ENCODE data around the gene DDT.
"Not testable (repeated sequence)": the region's sequence is repeated elsewhere in the genome, so short reads cannot be mapped to it uniquely, and the experiment has no call there.

DDT gene

GRCh38 chr22:23986538-23987178, 12.4 kb upstream of the DDT start:
- DNase-seq: not testable (repeated sequence)

DNA sequence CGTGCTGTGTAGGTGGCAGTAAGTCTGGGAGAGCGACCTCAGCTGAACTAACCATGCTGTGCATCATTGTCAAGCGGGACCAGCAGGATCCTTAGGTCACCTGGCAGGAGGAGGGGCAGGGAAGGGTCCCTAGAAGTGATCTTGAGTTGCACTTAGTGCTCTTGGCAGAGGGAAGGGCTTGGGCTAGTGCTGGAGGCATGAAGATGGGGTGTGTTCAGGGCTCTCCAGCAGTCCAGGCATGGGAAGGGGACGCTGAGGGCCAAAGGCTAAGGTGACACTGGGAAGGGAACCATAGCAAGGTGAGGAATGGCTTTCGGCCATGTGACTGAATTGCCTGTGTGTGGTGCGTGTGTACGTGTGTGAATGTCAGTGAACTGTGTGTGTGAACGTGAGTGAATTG, 11.8 kb upstream of the DDT start:
- not testable (repeated sequence) for DNase-seq

- DNase-seq: peak; percentile 29
These were observed 10.2 kb upstream of the DDT start for GRCh38 chr22:23984430-23984829.

- not testable (repeated sequence) for DNase-seq
These were observed 6.3 kb upstream of the DDT start for GRCh38 chr22:23980567-23980966.

DNA sequence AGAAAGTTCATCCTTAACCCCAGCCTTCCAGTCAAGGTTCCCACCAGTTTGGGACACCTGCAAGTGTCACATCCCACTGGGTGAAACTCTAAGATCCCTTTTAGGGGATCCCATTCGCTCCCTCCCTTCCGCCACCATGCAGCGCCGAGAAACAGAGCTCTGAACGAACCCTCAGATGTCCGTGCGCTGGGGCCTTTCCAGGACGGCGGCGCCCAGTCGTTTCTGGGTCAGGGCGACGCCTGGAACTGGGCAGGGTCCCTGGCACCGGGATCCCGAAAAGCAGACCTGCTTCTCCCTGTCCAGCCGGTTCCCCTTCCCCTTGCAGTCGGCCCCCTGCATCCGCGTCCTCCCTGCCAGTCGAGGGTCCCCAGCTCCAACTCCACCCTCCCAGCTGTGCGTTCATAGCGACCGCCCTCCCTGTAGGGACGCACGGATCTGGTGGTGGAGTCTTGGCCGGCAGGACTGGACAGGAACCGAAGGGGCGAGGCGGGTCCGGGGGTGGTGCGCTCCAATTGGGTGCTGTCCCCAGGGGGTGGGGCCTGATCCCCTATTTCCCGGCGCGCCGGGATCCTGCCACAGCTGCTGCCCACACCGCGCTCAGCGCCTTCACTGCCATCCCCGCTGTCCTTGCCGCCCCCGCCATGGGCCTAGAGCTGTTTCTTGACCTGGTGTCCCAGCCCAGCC, 5.5 kb upstream of the DDT start, which contains the start of gene GSTT2:
Gene GSTT2, plus strand, starts transcription at position 578 of the 684 bp plus-strand sequence.
- DNase-seq: not testable (repeated sequence)

- DNase-seq: not testable (repeated sequence)
These were observed 3.1 kb upstream of the DDT start for GRCh38 chr22:23977304-23977703.

DNA sequence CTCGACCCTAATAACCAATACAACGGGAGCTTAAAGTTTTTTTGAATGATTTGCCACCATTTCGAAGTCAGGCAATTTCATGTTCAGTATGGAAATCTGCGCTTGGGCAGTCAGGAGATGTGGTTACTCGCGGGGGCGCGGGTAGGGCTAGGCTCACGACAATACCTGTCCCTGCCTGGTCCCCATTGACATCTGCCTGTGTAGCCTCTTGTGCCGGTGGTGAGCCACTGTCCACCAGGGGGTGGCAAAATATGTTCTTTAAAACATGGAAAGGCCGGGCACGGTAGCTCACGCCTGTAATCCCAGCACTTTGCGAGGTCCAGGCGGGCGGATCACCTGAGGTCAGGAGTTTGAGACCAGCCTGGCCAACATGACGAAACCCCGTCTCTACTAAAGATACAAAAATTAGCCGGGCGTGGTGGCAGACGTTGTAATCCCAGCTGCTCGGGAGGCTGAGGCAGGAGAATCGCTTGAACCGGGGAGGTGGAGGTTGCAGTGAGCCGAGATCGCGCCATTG, 653 bp upstream of the DDT start:
- DNase-seq: not testable (repeated sequence)

- DNase-seq: not testable (repeated sequence)
These were observed 2.3 kb downstream of the DDT start for GRCh38 chr22:23971927-23972326.

- DNase-seq: no peak
These were observed 3.3 kb downstream of the DDT start for GRCh38 chr22:23970816-23971486.

GRCh38 chr22:23970201-23970641, 4.0 kb downstream of the DDT start:
- no peak for DNase-seq

DNA sequence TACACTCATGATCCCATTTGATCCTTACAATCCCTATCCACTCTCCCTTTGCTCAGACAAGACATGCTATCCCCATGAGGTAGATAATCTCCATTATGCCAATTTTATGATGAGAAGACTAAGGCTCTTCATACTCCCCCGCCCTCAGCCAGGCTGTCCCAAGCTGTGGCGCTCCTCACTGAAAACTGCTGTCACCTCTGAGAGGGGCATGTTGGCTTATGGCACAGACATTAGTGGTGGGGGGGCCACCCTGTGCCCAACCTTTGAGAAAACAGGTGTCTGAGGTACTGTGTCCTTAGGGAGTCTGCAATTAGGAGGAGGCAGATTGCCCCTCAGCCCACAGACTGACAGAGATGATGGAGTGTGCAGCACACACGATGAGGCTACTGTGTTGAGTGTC, 5.2 kb downstream of the DDT start:
- no peak for DNase-seq

DNA sequence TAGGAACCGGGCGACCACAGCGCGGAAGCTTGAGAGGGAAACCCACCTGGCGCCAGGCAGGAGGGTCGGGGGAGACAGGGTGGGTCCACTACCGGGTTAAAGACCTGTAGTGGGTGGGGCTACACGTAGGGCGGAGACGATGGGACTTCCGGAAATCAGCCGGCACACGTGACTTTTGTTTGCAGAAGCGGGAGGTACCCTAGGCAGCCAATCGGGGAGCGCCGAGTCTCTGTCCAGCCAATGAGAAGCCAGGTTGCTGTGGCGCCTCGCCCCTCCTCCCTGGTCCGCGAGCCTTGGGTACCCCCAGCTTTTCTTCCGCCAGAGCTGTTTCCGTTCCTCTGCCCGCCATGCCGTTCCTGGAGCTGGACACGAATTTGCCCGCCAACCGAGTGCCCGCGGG, 7.7 kb downstream of the DDT start, which contains the start of gene DDTL:
Gene DDTL, plus strand, starts transcription at position 321 of the 400 bp plus-strand sequence. Its CDS starts 27 bp downstream, at position 348.
- not testable (repeated sequence) for DNase-seq

- not testable (repeated sequence) for DNase-seq
These were observed 8.1 kb downstream of the DDT start for GRCh38 chr22:23966094-23966493.

GRCh38 chr22:23961084-23961771, 13.0 kb downstream of the DDT start, which contains the start of gene GSTT2B:
TSS of gene GSTT2B (minus strand) at chr22:23961195. CDS start at chr22:23961131, 64 bp downstream.
- DNase-seq: not testable (repeated sequence)

GRCh38 chr22:23956301-23956900, 17.8 kb downstream of the DDT start:
- DNase-seq: peak; percentile 32

GRCh38 chr22:23955886-23956285, 18.4 kb downstream of the DDT start:
- not testable (repeated sequence) for DNase-seq

GRCh38 chr22:23954991-23955305, 19.3 kb downstream of the DDT start:
- DNase-seq: not testable (repeated sequence)

- not testable (repeated sequence) for DNase-seq
These were observed 19.8 kb downstream of the DDT start for GRCh38 chr22:23954193-23954990.

DNA sequence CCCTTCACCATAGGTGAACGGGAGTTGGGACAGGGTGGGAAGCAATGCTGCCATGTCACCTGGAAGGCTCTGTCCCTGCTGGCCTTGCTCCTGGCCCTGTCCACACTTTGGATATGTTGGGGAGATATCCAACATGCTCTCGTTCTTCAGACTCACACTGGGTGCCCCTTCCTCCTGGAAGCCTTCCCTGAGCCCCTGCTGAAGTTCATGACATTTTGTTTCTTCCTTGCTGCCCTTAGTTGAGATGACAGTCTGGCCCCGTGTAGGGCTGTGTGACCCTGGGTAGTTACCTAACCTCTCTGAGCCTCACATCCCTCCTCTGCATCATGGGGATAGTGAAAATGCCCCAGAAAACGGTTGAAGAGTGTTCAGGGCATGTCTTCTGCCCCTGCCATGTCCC, 20.8 kb downstream of the DDT start:
- DNase-seq: not testable (repeated sequence)

DNA sequence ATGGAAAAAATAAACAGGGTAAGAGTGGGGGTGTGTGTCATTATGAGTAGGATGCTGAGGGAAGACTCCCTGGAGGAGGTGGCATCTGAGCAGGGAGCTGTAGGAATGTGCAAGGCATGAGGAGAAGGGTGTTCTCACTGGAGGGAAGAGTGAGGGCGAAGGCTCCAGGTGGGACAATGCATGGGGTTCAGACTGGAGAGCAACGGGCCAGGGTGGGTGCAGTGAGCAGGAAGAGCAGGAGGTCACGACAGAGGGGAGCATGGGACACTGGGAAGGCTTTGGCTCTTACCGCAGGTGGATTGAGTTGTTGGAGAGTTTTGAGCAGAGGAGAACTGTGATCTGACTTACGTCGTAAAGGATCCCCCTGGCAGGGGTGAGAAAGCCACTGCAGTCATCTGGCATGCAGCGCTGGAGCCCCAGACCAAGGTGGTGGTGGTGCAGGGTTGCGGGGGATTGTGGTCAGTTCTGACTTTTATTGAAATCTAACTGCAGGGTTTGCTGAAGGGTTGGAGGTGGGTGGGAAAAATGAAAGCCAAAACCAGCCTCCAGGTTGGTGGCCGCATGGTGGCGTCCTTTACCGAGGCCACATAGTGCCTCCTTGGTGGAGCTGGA, 21.3 kb downstream of the DDT start:
- not testable (repeated sequence) for DNase-seq

DNA sequence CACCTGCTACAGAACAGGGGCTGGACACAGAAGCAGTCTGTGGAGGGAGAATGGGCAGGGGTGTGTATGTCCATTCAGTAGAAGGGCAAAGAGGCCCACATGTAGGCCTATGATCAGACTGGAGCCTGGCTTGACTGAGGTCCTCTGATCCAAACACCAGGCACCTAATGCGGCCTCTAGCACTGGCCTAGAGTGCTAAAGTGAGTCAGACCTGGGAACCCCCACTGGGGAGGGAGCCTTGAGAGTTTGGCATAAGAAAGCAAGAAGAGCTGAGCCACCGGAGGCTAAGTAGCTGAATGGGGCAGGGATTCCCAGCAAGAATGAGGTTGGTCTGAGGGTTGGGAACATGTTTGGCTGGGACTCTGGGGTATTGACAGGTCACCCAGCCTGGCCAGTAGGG, 22.9 kb downstream of the DDT start:
- not testable (repeated sequence) for DNase-seq
